Activated CD4-positive, CD25-positive, alpha-beta regulatory T cell treated with anti-CD3 and anti-CD28 coated beads, Interleukin-2, amount 50 U/mL, for 72 hours (primary cell): Measurements from ENCODE around the gene CD300H.

Source experiments
- DNase-seq: peaks from one replicate; pipeline ENCODE4 v3.0.0; 2021

The CD300H gene

DNA sequence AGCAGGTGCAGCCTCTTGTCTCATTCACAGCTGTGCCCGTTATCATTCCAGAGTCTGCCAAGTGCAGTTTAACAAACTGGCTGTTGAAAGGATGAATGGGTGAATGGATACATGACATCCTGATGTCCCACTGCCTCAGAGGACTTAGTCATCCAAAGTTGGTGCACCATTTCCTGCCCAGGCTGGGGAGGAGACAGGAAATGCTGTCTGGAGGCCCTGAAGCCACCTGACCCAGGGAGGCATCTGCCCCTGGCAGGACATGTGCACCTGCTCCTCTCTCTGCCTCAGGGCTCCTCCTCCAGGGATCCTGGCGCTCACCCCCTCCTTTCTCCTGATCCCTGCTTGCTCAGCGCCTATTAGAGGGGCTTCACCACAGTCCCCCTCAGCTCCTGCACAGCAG, 19.6 kb downstream of the CD300H start:
- DNase-seq: no peak

GRCh38 chr17:74547264-74547663, 20.0 kb downstream of the CD300H start:
- DNase-seq: no peak

GRCh38 chr17:74546586-74546985, 20.7 kb downstream of the CD300H start:
- DNase-seq: no peak

- DNase-seq: no peak
These were observed 21.5 kb downstream of the CD300H start, which contains the start of gene CD300C for GRCh38 chr17:74545843-74546230. CD300C (minus strand) TSS chr17:74546115; CDS start chr17:74545782, 333 bp downstream.

GRCh38 chr17:74544991-74545842, 22.1 kb downstream of the CD300H start:
- DNase-seq: no peak

GRCh38 chr17:74543891-74544760, 23.2 kb downstream of the CD300H start:
- no peak for DNase-seq

DNA sequence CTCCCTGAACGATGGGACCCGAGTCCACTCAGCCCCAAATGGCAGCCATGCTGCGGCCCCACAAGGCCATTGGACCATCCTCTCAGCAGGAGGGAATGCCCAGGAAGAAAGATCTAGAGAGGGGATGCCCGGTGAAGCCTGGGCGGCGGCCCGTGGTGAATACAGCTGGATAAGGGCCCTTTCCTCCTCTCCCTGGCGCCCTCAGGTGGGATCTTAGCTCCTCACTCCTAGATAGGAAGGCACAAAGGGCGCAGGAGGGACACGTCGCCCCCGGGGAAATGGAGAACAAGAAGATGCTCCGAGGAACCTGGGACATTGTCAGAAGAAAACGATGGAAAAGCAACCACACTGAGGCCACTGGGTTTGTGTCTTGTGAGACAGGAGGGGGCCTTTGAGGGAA, 23.9 kb downstream of the CD300H start:
- no peak for DNase-seq

DNA sequence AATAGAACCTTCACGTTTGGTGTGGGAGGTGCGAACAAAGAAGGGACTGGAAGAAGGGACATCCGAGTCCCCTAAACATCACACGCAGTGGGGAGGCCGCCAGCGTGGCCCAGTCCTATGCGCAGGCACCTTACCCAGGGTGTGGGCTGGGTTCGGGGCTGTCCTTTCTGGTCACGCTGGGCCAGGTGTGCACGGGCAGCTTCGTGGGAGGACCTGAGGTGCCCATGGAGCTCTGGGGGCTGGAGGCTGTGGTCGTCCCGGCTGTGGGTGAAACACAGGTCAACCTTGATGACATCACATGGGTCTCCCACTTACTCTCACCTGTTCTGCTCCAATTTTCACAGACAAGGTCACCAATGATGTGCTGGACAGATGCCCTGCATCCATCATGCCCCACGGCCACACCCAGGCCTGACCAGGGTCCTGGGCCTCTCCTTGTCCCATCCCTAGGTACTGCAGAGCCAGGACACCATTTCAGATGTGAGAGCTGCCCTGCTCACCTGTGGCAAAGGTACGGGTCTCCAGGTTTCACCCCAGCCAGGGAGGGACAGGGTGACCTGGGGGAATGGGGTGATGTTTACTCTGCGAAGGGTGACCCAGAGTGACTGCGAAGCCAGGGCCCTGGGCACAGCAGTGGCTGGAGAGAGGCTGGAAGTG, 24.5 kb downstream of the CD300H start:
- no peak for DNase-seq

DNA sequence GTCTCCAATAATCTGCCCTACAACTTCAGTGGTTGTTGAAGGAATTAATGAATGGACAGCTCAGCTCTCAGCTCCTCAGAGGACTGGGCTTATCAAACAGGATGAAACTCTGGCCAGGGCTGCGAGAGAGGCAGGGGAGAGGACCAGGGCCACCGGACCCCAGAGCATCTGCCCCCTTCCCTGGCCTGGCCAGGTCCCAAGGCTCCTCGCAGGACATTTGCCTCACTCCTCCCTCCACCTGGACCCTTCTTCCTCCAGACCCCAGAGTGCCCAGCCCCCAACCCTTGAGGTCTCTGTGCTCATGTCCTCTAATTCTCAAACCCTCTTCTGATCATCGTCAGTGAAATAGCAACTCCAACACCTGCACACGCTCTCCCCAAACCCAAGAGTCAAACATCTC, 25.1 kb downstream of the CD300H start:
- DNase-seq: no peak

- no peak for DNase-seq
These were observed 25.9 kb downstream of the CD300H start for GRCh38 chr17:74541176-74542111.

- no peak for DNase-seq
These were observed 28.0 kb downstream of the CD300H start for GRCh38 chr17:74539281-74539820.

DNA sequence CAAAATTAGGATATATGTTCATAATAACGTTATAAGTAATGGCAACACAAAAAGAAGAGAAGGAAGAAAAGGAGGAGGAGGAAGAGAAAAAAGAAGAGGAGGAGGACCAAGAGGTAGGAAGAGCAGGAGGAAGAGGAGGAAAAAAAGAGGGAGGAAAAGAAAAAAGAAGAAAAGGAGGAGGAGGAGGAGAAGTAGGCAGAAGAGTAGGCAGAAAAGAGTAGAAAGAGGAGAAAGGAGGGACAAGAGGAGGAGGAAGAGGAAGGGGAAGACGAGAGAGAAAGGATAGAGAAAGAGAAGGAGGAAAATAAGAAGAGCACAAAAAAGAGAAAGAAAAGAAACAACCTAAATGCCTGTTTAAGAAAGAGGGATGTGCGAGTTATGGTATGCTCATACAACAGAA, 30.4 kb downstream of the CD300H start:
- no peak for DNase-seq

- DNase-seq: peak; percentile 25
These were observed 35.2 kb downstream of the CD300H start for GRCh38 chr17:74532115-74532514.

- no peak for DNase-seq
These were observed 36.0 kb downstream of the CD300H start, which contains the start of gene CD300LB for GRCh38 chr17:74531231-74531761. CD300LB (minus strand) TSS chr17:74531475; CDS start chr17:74531350, 125 bp downstream.

- no peak for DNase-seq
These were observed 36.5 kb downstream of the CD300H start for GRCh38 chr17:74530831-74531150.

GRCh38 chr17:74529243-74529642, 38.1 kb downstream of the CD300H start:
- DNase-seq: peak; percentile 7

DNA sequence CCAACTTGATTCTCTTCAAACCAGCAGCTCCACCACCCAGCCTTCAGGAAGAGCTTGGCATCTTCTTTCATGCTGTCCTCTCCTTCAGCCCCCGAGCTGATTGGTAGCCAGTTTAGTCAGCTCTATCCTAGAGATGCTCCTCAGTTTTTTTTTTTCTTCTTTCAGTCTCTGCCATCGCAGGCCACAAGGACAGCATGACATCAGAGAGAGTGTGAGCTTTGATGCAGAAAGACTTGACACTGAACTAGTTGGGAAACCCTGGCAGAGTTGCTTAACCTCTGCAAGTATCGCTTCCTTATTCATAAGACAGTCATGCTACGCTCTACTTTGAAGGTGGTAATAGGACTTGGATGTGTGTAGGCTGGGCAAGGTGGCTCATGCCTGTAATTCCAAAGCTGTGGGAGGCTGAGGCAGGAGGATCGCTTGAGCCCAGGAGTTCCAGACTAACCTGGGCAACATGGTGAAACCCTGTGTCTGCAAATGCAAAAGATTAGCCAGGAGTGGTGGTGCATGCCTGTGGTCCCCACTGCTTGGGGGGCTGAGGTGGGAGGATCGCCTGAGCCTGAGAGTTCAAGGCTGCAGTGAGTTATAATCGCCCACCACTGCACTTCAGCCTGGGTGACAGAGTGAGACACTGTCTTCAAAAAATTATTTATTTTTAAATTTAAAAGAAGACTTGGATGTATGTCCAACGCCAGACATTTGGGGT, 38.7 kb downstream of the CD300H start:
- DNase-seq: peak; percentile 13

GRCh38 chr17:74527756-74528155, 39.6 kb downstream of the CD300H start:
- peak; percentile 12 for DNase-seq

DNA sequence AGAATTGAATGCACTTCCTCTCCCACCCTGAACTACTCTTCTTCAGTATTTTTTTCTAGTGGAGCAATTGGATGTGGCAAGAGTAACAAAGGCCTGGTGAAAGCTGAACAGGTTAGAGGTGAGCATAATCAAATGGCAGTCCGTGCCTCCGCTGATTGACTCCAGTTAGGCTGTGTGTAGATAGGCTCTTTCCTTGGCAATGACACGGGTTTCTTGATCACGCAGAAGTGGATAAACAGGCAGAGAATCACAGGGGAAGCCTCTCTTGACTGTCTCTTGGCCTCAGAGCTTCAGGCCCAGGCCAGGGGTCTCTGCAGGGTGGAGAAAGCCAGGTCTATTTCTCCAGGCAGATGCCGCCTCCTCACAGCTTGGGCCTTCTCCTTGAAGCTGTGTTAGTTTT, 40.2 kb downstream of the CD300H start:
- no peak for DNase-seq

DNA sequence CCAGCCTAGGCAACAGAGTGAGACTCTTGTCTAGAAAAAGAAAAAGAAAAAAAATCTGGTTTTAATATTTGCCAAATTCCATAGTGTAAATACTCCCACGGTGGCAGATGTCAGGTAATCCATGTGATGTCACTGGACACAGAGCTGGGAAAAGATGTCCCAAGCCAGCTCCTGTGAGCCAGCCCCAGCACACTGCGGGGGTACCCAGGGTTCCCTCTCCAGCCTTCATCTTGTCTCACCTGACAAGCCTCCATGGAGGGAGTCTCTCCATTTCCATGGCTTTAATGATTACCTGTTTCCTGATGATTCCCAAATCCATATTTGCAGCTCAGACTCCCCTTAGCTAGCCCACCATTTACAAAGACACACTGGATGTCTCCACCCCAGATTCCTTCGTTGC, 40.6 kb downstream of the CD300H start:
- DNase-seq: no peak

DNA sequence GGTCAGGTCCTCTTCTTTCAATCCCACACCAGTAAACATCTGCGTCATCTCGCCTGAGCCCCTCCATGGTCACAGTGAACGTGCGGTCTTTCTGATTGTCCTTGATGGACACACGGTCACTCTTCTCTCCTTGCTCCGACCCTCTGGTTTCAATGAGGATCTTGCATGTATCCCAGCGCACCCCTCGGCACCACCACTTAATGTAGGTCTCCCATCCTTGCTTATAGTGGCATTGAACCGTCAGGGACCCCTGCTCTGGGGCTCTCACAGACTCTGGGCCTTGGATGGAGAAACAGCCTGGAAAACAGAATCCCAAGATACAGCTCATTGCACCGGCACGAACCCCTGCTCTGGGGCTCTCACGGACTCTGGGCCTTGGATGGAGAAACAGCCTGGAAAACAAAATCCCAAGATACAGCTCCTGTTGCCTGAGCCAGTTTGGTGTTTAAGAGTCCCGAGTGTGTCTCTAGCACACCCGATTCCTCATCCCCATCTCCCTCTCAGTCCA, 41.5 kb downstream of the CD300H start:
- peak; percentile 19 for DNase-seq
